Measurements from ENCODE around the gene LCT. TPM values are rescaled to one million over a fixed set of nuclear protein-coding genes. Genes with fewer than 3 reads are reported as not detected.

LCT gene
- total RNA-seq, 2 donors from 2014 or later = 0.33 to 0.50 TPM

DNA sequence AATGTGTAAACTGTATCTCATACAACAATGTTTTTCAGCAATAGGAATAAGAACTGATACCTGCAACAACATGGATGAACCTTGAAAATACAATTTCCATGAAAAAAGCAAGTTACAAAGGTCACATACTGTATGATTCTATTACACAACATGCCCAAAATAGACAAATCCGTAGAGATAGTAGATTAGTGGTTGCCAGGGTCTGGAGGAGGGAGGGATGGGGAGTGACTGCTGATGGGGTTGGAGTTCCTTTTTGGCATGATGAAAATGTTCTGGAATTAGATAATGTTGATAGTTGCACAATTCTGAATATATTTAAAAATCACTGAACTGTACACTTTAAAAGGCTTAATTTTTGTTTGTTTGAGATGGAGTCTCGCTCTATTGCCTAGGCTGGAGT, 61.6 kb downstream of the LCT start:
- ATAC-seq = no peak
- Mint-ChIP-seq H3K4me1 (ENCODE audit: low read depth in 2 of 2) (peaks cover 0 to 1% of the 10 kb centered on the region in 2 donors), H3K27ac (no peak overlapping the region), H3K27me3 (no peaks in the 10 kb centered on the region), H3K36me3 (peaks cover 30% of the 10 kb centered on the region), H3K4me3 (no peak overlapping the region), H3K9me3 (no peaks in the 10 kb centered on the region)
- DNase-seq (ENCODE audit: low spot score) = no peak

DNA sequence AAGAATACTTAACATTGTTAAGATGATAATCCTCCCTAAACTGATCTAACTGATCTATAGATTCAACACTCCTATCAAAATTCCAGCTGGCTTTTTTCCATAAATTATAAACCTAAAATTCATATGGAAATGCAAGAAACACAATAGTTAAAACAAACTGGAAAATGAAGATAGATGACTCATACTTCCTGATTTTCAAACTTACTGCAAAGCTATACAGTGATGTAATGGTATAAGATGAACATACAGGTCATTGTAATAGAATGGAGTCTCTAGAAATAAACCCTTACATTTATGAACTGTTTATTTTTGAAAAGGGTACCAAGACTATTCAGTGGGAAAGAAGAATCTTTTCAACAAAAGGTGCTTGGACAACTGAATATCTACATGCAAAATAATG, 63.1 kb downstream of the LCT start:
- Mint-ChIP-seq H3K36me3 (peaks cover 31% of the 10 kb centered on the region), H3K4me3 (no peak overlapping the region)

DNA sequence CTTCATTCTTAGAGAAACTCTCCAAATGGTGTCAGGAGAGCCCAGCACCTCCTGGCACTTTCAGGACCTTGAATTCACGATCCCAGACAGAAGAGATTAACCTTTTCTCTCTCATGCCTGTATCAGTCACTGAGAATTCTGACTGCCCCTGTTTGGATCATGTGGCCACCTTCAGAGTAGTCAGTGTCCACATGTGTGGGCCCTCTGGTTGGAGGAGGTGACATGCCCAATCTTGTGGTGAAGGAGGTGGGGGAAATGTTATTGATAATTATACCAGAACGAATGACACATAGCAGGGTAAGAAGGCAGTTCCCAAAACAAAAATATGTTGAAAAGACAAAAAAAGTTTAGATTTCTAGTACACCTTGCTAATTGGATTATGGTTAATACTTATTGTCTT, 63.7 kb downstream of the LCT start:
- Mint-ChIP-seq H3K9me3 (no peaks in the 10 kb centered on the region), H3K36me3 (peaks cover 31% of the 10 kb centered on the region), H3K27me3 (no peaks in the 10 kb centered on the region), H3K4me1 (ENCODE audit: low read depth in 2 of 2) (peaks cover 0 to 4% of the 10 kb centered on the region in 2 donors), H3K4me3 (no peak overlapping the region), H3K27ac (no peak overlapping the region)
- ATAC-seq = no peak
- no peak for DNase-seq (ENCODE audit: low spot score)

More for the DNA sequence above, 63.1 kb downstream of the LCT start:
- Mint-ChIP-seq H3K4me1 (ENCODE audit: low read depth in 2 of 2) (peaks cover 0 to 4% of the 10 kb centered on the region in 2 donors), H3K27me3 (no peaks in the 10 kb centered on the region), H3K9me3 (no peaks in the 10 kb centered on the region), H3K27ac (no peak overlapping the region)
- no peak for ATAC-seq
- DNase-seq (ENCODE audit: low spot score) = no peak

DNA sequence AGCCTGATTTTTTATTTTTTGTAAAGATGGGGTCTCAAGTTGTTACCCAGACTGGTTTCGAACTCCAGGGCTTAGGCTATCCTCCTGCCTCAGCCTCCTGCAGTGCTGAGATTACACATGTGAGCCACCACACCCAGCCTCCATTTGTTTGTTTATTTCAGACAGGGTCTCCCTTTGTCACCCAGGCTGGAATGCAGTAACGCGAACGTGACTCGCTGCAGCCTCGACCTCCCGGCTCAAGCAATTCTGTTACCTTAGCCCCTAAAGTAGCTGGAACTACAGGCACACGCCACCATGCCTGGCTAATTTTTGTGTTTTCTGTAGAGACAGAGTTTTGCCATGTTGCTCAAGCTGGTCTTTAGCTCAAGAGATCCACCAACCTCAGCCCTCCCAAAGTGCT, 68.1 kb downstream of the LCT start:
- DNase-seq (ENCODE audit: low spot score) (no peak), ATAC-seq (no peak)
- Mint-ChIP-seq H3K27me3 (no peaks in the 10 kb centered on the region), H3K27ac (no peak overlapping the region), H3K4me1 (ENCODE audit: low read depth in 2 of 2) (peaks cover 5 to 10% of the 10 kb centered on the region in 2 donors), H3K4me3 (no peak overlapping the region), H3K36me3 (peaks cover 25% of the 10 kb centered on the region), H3K9me3 (no peaks in the 10 kb centered on the region)

DNA sequence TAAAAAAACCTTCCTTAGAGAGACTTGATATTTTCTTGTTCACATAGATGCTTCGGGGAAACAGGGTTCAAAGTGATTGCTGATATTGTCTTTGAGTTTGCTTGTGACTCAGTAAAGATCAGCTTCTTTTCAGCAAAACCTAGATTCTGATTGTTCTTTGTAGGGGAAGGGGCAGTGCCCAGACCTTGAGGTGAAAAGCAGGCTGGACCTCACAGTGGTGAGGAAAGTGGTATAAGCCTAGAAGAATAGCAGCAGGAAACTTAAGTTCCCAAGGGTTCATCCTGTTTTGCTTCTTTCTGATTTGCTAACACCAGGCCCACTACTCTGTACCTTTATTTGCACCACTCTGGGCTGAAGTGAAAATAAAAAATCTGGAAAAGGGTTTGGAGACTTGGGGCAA, 74.5 kb downstream of the LCT start:
- ATAC-seq (no peak), DNase-seq (ENCODE audit: low spot score) (no peak)
- Mint-ChIP-seq H3K4me1 (ENCODE audit: low read depth in 2 of 2) (peaks cover 4 to 6% of the 10 kb centered on the region in 2 donors), H3K27me3 (no peaks in the 10 kb centered on the region), H3K4me3 (no peak overlapping the region), H3K27ac (no peak overlapping the region), H3K9me3 (no peaks in the 10 kb centered on the region), H3K36me3 (peaks cover 9% of the 10 kb centered on the region)

DNA sequence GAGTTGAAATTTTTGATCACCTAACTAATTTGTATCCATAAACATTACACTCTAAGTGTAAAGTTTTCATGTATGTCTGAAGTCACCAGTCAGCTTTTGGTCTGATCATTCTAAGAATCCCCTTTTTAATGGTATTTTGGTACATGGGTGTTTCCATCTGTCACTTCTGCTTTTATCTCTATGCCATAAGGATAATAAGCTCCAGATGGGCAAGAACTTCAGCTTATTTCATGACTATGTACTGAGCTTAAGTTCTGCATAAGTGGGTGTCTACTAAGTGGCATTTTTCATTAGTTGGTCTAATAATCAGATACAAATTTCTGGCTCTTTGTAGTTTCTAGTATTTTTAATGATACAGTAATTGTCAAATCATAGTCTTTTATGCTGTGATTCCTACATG, 75.0 kb downstream of the LCT start:
- no peak for DNase-seq (ENCODE audit: low spot score)
- no peak for ATAC-seq
- peaks cover under 1% of the 10 kb centered on the region for H3K9me3 Mint-ChIP-seq
- no peak overlapping the region for H3K27ac Mint-ChIP-seq
- peaks cover 0 to 2% of the 10 kb centered on the region in 2 donors for H3K4me1 Mint-ChIP-seq (ENCODE audit: low read depth in 2 of 2)
- peaks cover 10% of the 10 kb centered on the region for H3K36me3 Mint-ChIP-seq
- no peak overlapping the region for H3K4me3 Mint-ChIP-seq
- no peaks in the 10 kb centered on the region for H3K27me3 Mint-ChIP-seq

DNA sequence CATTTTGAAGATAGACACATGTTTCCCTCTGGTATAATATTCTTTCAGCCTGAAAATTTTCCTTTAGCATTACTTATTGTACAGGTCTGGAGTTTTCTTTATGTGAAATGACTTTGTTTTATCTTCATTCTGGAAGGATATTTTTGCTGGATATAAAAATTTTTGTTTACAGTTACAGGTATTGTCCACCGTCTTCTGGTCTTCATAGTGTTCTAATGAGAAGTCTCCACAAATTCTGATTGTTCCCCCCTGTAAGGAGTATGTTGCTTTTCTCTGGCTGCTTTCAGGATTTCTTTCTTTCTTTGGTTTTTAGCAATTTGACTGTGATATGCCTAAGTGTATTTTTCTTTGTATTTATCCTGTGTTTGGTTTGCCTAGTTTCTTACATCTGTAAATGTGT, 80.3 kb downstream of the LCT start:
- DNase-seq (ENCODE audit: low spot score) (no peak), ATAC-seq (no peak)
- Mint-ChIP-seq H3K36me3 (peaks cover 21% of the 10 kb centered on the region), H3K27ac (no peak overlapping the region), H3K4me1 (ENCODE audit: low read depth in 2 of 2) (peaks cover 0 to 2% of the 10 kb centered on the region in 2 donors), H3K27me3 (no peaks in the 10 kb centered on the region), H3K4me3 (no peak overlapping the region), H3K9me3 (peaks cover 4% of the 10 kb centered on the region)

DNA sequence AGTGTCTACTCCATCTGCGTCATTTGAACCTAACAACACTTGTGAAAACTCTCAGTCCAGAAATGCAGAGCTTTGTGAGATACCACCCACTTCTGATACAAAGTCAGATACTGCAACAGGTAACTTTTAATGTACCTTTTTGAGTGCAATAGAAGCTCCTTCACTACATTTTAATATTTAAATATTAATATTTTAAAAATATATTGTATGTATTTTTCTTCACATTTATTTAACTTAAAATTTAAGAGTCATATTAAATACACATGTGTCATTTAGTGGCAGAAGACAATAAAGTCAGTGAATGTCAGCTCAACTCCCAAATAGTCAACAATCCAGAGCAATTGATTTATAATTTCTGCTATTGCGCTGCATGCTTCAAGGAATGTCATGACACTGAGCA, 81.4 kb downstream of the LCT start:
- Mint-ChIP-seq H3K27me3 (no peaks in the 10 kb centered on the region), H3K4me1 (ENCODE audit: low read depth in 2 of 2) (peaks cover 0 to 2% of the 10 kb centered on the region in 2 donors), H3K9me3 (peaks cover 4% of the 10 kb centered on the region), H3K4me3 (no peak overlapping the region), H3K36me3 (peaks cover 19% of the 10 kb centered on the region), H3K27ac (no peak overlapping the region)
- ATAC-seq = no peak
- no peak for DNase-seq (ENCODE audit: low spot score)

DNA sequence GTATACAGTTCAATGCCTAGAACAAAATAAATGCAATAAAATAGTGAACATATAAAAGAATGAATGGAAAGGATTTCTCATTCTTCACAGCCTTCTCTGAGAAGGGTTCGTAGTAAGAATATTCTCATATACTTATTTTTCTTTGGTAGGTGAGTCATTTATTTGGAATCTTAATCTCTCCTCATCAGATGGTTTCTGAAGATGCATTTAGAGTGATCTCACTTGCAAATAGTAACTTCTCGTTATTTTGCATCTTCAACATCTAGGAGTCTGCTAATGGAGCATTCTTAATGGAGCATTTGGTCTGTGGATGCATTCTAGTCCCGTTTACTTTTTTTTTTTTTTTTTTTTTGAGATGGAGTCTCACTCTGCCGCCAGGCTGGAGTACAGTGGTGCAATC, 91.4 kb downstream of the LCT start:
- peaks cover 36 to 45% of the 10 kb centered on the region in 2 donors for H3K4me1 Mint-ChIP-seq (ENCODE audit: low read depth in 2 of 2)
- H3K4me3 Mint-ChIP-seq = no peak overlapping the region
- peaks cover 33% of the 10 kb centered on the region for H3K36me3 Mint-ChIP-seq
- DNase-seq (ENCODE audit: low spot score) (no peak), ATAC-seq (no peak)
- peak overlapping the region in 1 of 2 donors; percentile 98 for H3K27ac Mint-ChIP-seq
- H3K9me3 Mint-ChIP-seq = no peaks in the 10 kb centered on the region
- no peaks in the 10 kb centered on the region for H3K27me3 Mint-ChIP-seq

DNA sequence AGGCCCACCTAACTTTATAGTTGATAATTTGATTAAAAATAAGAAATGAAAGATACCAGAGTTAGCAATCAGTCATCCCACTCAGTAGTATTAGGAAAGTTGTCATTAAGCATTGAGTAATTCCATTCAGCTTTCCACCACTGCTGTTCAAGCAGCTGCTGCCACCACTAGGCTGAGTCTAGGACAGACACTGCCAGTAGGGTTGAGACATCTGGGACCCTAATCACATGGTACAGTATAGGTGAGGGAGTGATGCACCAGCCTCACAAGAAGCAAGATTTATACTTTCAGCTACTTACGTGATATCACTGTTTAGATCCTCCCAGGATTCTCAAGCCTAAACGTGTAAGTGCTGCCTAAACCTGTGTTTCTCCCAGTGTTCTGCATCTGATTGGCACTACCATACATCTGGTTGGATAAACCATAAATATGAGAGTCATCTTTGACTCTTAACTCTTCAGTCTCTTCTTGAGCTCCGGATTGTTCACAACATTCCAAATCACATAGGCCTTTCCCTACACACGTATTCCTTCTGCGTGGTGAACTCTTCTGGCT, 92.1 kb downstream of the LCT start:
- H3K9me3 Mint-ChIP-seq = no peaks in the 10 kb centered on the region
- peak overlapping the region; percentile 92 to 98 for H3K27ac Mint-ChIP-seq
- H3K27me3 Mint-ChIP-seq = no peaks in the 10 kb centered on the region
- peaks cover 32% of the 10 kb centered on the region for H3K36me3 Mint-ChIP-seq
- DNase-seq (ENCODE audit: low spot score) = no peak
- ATAC-seq = no peak
- peak overlapping the region; percentile 95 for H3K4me3 Mint-ChIP-seq
- H3K4me1 Mint-ChIP-seq (ENCODE audit: low read depth in 2 of 2) = peaks cover 35 to 42% of the 10 kb centered on the region in 2 donors

DNA sequence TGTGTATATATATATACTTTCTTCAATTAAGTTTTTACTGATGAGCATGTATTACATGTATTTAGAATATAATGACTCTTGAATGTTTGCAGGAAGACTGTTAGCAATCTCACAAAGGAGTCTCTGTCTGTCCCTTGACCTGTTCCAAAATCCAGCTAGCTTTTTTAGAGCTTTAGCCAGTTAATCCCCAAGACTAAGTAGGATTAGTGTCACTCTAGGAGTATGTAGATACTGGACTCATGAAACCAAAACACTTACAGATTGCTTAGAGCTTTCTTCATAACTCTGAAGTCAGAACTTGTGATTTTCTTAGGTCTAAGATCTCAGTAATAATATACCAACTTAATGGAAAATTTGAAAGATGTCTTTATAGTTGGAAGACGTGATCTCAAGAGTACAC, 93.1 kb downstream of the LCT start:
- Mint-ChIP-seq H3K4me3 (peak overlapping the region; percentile 95), H3K36me3 (peaks cover 23% of the 10 kb centered on the region), H3K9me3 (no peaks in the 10 kb centered on the region), H3K27me3 (no peaks in the 10 kb centered on the region), H3K4me1 (ENCODE audit: low read depth in 2 of 2) (peaks cover 31 to 39% of the 10 kb centered on the region in 2 donors), H3K27ac (peak overlapping the region; percentile 92 to 98)
- ATAC-seq (no peak), DNase-seq (ENCODE audit: low spot score) (no peak)

DNA sequence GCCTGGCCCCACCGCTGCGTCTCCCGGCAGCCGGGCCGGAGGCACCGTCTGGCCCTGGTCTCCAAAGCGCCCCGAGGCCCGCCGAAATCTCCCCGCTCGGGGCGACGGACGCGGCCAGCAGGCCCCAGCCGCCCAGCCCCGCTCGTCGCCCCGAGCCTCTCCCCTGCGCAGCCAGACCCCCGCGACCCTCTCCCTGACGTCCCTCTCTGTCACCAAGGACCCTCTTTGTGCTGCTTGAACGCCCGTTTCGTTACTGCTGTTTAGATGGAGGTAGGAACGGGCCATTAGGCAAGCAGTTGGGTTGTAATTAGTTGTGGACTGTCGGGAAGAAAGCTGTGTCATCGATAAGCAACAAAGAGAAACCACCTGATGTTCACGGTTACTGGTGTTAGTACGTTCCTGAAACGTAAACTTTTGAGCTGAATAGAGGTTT, 94.6 kb downstream of the LCT start:
- Mint-ChIP-seq H3K27ac (peak overlapping the region; percentile 92 to 98), H3K9me3 (no peaks in the 10 kb centered on the region), H3K4me3 (peak overlapping the region; percentile 95), H3K36me3 (peaks cover 23% of the 10 kb centered on the region), H3K27me3 (no peaks in the 10 kb centered on the region), H3K4me1 (ENCODE audit: low read depth in 2 of 2) (peaks cover 31 to 39% of the 10 kb centered on the region in 2 donors)
- ATAC-seq (peak; percentile 5 to 43), DNase-seq (ENCODE audit: low spot score) (no peak)

DNA sequence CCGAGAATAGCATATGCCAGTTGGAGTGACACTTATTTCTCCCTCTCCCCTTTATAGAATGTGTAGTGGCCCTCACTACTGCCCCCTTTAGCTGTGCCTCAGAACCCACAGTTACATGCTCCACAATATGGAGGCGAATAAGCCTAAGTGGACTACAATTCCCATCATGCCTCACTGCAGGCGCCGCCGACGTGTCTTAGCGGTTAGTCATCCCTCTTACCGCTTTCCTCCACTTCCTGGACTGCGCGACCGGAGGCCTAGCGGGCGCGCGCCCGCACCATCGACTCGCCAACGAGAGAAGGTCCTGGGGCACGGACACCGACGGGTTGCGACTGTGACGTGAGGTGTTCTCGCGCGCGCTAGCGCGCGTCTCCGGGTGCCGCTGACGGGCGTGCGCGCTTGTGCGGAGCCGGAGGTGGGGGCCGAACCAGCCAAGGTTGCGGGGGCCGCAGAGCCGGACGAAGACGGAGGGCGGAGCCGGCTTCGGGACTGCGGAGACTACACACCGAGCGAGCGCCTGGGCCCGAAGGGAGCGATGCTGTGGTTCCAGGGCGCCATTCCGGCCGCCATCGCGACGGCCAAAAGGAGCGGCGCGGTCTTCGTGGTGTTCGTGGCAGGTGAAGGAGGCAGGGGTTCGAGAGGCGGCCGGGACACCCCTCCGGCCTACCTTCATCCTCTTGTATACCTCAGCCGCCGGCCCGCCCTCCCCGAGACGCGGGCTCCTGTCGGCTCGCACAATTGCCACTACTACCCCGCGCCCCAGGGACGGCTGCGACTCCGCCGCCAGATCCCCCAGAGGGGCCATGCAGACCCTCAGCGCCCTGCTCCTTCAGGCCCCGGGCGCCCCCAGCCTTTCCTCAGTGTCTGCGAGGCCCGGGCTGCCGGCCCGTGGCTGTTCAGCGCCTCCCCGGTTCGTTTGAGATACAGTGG, 95.3 kb downstream of the LCT start, which contains the start of gene UBXN4:
Gene UBXN4 (plus strand): TSS at position 461 of the 930 bp plus-strand sequence. CDS start 75 bp downstream, at position 536.
- H3K27ac Mint-ChIP-seq = peak within 1 kb of the TSS; percentile 92 to 98
- ATAC-seq = peak; percentile 97

DNA sequence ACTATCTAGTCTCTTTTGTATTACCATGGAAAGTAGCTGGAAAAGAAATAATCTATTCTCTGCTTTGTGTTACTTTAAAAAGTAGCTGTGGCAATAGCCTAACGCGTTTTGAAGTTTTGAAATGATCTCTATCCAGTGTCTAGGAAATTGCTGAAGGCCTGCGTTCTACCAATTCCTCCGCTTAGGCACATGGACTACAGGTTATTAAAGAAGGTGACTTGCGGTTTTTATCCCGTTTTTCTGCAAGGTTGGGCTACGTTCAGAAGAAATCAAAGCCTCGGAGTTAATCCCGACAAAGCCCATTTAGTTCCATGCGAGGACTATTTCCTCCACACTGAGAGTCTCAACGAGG, 96.0 kb downstream of the LCT start:
- Mint-ChIP-seq H3K27me3 (no peaks in the 10 kb centered on the region), H3K4me1 (ENCODE audit: low read depth in 2 of 2) (peaks cover 22 to 29% of the 10 kb centered on the region in 2 donors), H3K9me3 (no peaks in the 10 kb centered on the region), H3K36me3 (peaks cover 13% of the 10 kb centered on the region), H3K27ac (peak overlapping the region; percentile 92 to 98), H3K4me3 (peak overlapping the region; percentile 95)
- ATAC-seq (no peak), DNase-seq (ENCODE audit: low spot score) (no peak)

More for the DNA sequence above, 95.3 kb downstream of the LCT start, which contains the start of gene UBXN4:
- Mint-ChIP-seq H3K4me1 (ENCODE audit: low read depth in 2 of 2) (peaks cover 28 to 36% of the 10 kb centered on the region in 2 donors), H3K4me3 (peak within 1 kb of the TSS; percentile 95), H3K9me3 (no peaks in the 10 kb centered on the region), H3K27me3 (no peaks in the 10 kb centered on the region), H3K36me3 (peaks cover 19% of the 10 kb centered on the region)
- peak; percentile 97 for DNase-seq (ENCODE audit: low spot score)

All from natural killer cell treated with Interleukin-12 subunit alpha and Interleukin-12 subunit beta and Interleukin-15 and Interleukin-18, amount 100 ng/mL, for 72 hours (primary cell).